HG03571 (cell line): Measurements from ENCODE around the gene GAL3ST1.
A peak's percentile ranks its signal among the peaks of the same experiment; 100 is the strongest.
"Not testable (repeated sequence)": the region's sequence is repeated elsewhere in the genome, so short reads cannot be mapped to it uniquely, and the experiment has no call there.

ENCODE experiments used
- ATAC-seq: cut with Tn5 transposase; IDR thresholded peaks from one replicate; pipeline ENCODE4 v1.9.1; 2021; ENCODE audit not compliant: unreplicated experiment

Gene GAL3ST1, protein sequence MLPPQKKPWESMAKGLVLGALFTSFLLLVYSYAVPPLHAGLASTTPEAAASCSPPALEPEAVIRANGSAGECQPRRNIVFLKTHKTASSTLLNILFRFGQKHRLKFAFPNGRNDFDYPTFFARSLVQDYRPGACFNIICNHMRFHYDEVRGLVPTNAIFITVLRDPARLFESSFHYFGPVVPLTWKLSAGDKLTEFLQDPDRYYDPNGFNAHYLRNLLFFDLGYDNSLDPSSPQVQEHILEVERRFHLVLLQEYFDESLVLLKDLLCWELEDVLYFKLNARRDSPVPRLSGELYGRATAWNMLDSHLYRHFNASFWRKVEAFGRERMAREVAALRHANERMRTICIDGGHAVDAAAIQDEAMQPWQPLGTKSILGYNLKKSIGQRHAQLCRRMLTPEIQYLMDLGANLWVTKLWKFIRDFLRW

DNA sequence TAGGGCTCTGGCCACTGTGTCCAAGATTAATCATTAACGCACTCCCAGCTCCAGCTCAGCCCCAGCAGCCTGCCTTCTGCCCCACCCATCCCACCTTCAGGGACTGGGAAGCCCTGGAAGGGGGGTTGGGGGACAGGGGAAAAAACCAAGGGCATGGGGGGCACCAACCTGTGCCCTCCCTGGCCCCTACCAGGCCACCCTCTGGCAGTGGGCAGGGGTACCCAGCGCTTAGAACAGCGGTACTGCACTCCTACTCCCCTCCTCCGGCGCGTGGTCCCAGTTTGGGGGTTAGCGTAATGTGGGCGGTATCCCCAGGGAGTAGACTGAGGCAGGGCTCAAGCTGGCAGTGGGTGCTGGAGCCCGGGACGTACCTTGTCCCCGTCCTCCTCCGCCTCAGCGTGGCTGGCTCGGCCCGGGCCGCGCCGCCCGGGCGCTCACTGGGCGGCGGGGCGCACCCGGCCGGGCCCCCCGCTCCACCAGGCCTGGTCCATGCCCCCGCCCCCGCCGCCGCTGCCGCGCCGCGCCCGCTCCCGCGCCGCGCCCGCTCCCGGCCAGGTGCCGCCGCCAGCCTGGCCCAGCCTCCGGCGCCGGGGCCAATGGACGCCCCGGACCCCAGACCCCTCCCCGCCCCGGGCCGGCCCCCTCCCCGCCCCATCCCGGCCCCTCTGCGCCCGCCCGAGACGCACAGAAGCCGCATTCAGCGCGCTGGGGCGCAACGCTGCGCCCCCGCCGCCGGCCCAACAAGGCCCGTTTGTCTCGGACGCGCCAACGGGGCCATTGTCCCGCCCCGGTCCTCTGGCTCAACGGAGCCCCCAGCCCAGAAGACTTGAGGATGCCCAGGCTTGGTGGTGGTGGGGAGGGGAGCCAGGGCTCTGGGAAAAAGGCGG lies at the start of gene GAL3ST1:
GAL3ST1 (minus strand) TSS at position 571 of the 887 bp plus-strand sequence. CDS start 17,273 bp downstream, outside the sequence.
- ATAC-seq, result no peak

GRCh38 chr22:30619909-30620308 lies 45.4 kb upstream of the GAL3ST1 start:
- not testable (repeated sequence) for ATAC-seq

DNA sequence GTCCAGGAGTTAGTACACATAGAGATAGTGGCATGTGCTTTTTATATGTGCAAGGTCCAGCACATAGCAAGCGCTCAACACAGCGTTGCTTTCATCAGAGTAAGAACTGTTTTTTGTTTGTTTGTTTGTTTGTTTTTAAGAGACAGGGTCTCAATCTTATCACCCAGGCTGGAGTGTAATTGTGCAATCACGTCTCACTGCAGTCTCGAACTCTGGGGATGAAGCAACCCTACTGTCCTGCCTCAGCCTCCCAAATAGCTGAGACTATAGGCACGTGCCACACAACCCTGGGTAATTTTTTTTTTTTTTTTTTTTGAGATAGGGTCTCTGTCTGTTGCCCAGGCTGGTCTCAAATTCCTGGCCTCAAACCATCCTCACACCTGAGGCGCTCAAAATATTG lies 43.4 kb upstream of the GAL3ST1 start:
- no peak for ATAC-seq

DNA sequence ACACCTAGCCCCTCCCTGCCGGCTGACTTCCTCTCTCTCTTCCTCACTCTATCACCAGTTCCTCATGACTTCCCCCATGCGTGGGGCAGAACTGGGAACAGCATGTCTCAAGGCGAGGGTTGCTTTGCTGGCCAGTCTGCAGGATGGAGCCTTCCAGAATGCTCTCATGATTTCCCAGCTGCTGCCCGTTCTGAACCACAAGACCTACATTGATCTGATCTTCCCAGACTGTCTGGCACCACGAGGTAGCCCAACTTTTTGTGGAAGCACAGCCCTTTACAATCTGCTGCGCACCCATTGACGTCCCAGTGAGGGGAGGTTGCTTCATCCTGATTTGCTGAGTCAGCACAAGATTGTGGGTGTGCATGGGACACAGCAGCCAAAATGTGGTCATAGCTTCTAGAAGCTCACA lies 41.1 kb upstream of the GAL3ST1 start:
- ATAC-seq, result no peak

GRCh38 chr22:30614879-30615278 lies 40.4 kb upstream of the GAL3ST1 start:
- ATAC-seq, result no peak

DNA sequence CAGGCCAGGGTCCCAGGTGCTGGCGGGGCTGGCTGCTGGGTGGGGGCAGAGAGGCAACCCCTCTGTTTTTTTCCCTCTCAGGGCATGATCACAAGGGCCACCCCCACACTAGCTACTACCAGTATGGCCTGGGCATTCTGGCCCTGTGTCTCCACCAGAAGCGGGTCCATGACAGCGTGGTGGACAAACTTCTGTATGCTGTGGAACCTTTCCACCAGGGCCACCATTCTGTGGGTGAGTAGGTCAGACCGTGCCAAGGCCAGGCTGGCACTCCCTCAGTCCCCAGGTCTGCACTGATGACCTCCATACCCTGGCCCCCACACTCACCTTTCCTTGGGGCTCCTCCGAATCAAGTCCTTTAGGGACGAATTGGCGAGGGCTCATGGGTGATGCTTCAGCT lies 39.8 kb upstream of the GAL3ST1 start:
- no peak for ATAC-seq

- ATAC-seq, result no peak
Measured at GRCh38 chr22:30612789-30613188, 38.3 kb upstream of the GAL3ST1 start.

DNA sequence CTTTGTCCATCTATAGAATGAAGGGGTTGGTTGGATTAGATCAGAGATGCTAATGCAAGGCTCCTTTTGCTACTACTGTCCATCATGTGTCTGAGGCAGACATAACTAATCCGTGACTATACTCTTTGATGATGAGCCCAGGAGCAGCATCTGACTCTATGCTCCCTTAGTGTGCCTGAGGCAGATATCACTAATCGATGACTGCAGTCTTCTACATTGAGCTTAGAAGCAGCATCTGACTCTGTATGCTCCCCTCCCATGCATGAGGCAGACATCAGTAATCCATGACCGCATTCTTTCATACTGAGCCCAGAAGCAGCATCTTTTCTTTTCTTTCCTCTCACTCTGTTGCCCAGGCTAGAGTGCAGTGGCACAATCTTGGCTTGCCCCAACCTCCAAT lies 36.7 kb upstream of the GAL3ST1 start:
- ATAC-seq, result no peak

GRCh38 chr22:30610299-30610698 lies 35.8 kb upstream of the GAL3ST1 start:
- no peak for ATAC-seq

GRCh38 chr22:30609260-30610185 lies 35.1 kb upstream of the GAL3ST1 start:
- ATAC-seq, result no peak

GRCh38 chr22:30607939-30608338 lies 33.5 kb upstream of the GAL3ST1 start:
- ATAC-seq, result no peak

GRCh38 chr22:30607300-30607930 lies 33.0 kb upstream of the GAL3ST1 start:
- ATAC-seq, result peak; percentile 19

DNA sequence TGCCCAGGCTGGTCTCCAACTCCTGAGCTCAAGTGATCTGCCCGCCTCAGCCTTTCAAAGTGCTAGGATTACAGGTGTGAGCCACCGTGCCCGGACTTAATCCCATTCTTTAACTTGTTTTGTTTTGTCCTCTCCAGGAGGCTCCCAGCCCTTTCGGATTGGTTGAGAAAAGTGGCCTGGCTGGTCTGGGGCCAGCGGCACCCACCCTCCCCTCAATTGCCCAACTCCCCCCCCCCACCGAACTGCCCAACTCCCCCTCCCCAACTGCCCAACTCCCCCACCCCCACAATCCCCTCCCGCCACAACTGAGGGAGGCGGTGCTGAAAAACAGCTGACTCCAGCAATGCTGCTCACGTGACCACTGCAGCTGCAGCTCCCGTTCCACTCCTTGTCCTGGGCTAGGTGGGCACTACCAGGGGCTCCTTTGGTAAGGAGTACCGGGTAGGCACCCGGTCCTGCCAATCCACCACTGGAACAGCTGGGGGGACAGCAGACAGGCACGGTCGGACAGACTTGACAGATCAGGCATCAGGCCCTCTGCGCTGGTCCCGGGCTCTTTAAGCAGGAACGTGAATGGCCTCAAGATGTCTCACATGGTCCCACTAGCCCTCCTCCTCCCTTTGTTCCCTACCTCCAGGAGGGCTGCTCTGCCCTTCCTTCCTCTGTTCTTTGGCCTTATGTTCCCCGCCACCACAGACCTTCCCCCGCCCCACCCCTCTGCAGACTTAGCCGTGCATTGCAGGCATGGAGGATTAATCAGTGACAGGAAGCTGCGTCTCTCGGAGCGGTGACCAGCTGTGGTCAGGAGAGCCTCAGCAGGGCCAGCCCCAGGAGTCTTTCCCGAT lies 32.2 kb upstream of the GAL3ST1 start, which contains the start of gene TCN2:
TCN2 (plus strand) TSS at position 720 of the 845 bp plus-strand sequence. CDS start 158 bp downstream, outside the sequence.
- peak; percentile 45 for ATAC-seq

GRCh38 chr22:30605449-30606110 lies 31.1 kb upstream of the GAL3ST1 start:
- no peak for ATAC-seq

GRCh38 chr22:30604723-30605122 lies 30.3 kb upstream of the GAL3ST1 start:
- no peak for ATAC-seq

GRCh38 chr22:30603801-30604200 lies 29.3 kb upstream of the GAL3ST1 start:
- ATAC-seq, result no peak

- ATAC-seq, result no peak
Measured at GRCh38 chr22:30602049-30602448, 27.6 kb upstream of the GAL3ST1 start.

GRCh38 chr22:30601464-30601863 lies 27.0 kb upstream of the GAL3ST1 start:
- ATAC-seq, result no peak

DNA sequence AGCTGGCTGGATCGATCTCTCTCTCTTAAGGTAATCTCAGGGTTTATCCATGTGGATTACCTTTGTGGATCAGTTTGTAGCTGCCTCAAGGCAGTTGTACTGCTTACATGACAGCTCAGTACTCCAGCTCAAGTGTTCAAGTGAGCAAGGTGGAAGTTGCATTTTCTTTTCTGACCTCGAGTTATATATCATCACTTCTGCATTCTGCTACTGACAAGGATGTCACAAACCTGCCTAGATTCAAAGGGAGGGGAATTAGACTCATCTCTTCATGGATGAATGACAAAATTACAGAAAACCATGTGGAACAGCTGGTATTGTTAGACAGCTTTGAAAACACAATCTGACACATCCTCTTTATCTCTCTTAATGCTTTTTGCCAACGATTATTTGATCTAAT lies 26.5 kb upstream of the GAL3ST1 start:
- no peak for ATAC-seq
